GM23248 (cell line): ENCODE results near the gene RENBP.

ENCODE experiments used
- EZH2 ChIP-seq: fragments of 200-600 bp; sonication (generic); IDR thresholded peaks from 2 replicates; pipeline ENCODE4 v1.6.1; 2018; ENCODE audit warnings: antibody characterized with exemption, mild to moderate bottlenecking; ENCODE audit not compliant: insufficient read depth, poor library complexity, severe bottlenecking
- EZH2phosphoT487 ChIP-seq: fragments of 200-600 bp; sonication (generic); IDR thresholded peaks from 2 replicates; pipeline ENCODE4 v1.6.1; 2018; ENCODE audit warnings: antibody characterized with exemption, moderate library complexity, mild to moderate bottlenecking, low read depth; ENCODE audit not compliant: insufficient read depth

- TF ChIP-seq EZH2phosphoT487 (no peak), EZH2 (no peak)
Observed at GRCh38 chrX:153952373-153953026, 8.1 kb upstream of the RENBP start.
